ENCODE results near the gene TRIM7. TPM values are rescaled to one million over a fixed set of nuclear protein-coding genes. Genes with fewer than 3 reads are reported as not detected.
A peak's percentile ranks its signal among the peaks of the same experiment; 100 is the strongest.
"Not testable (repeated sequence)": the region's sequence is repeated elsewhere in the genome, so short reads cannot be mapped to it uniquely, and the experiment has no call there.

TRIM7 gene
- total RNA-seq, 1 donor from 2014 or later, result not detected

DNA sequence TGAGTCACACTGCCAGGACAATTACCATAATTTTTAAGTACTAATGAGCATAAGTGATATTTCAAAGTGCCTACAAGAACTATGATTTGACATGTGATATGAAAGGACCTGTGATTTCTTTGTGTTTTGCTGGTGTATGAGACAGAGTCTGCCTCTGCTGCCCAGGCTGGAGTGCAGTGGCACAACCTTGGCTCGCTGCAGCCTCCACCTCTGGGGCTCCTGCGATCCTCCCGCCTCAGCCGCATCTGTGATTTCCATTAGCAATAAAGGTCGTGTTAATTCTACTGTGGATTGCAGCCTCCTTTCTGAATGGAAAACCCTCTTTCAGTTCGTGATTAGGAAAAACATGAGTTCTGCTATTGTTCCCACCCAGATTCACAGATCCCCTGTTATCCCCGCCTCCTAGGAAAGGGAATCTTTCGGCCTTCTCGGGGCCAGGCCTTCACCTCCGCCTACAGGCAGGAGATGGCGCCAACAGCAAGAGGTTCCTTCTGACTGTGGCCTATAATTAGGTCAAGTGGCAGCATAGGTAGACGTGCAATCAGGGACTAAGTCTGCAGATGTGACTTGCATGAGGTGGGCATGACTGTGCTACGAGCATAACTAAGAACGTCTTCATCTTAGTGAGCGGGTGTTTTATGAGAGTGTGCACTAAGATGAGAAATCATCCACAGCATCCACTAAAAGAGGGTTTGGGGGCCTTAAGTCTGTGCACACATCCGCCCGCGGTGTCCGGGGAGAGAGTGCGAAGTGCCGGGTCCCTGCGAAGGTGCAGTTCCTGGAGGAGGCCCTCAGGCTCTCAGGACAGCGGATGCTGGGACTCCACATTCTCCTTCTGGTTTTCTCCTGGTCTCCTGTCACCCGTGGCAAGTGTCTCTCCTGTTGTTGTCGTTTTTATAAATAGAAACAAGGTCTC is 23.1 kb downstream of the TRIM7 start:
- Mint-ChIP-seq H3K4me1 (ENCODE audit: unreplicated experiment) (no peaks in the 10 kb centered on the region), H3K4me3 (ENCODE audit: unreplicated experiment) (no peak overlapping the region), H3K9me3 (ENCODE audit: unreplicated experiment) (no peaks in the 10 kb centered on the region), H3K27ac (ENCODE audit: unreplicated experiment) (peak overlapping the region; percentile 42), H3K36me3 (ENCODE audit: low read depth, unreplicated experiment) (no peaks in the 10 kb centered on the region), H3K27me3 (ENCODE audit: unreplicated experiment) (peaks cover 4% of the 10 kb centered on the region)
- TF ChIP-seq, protein P1, sequence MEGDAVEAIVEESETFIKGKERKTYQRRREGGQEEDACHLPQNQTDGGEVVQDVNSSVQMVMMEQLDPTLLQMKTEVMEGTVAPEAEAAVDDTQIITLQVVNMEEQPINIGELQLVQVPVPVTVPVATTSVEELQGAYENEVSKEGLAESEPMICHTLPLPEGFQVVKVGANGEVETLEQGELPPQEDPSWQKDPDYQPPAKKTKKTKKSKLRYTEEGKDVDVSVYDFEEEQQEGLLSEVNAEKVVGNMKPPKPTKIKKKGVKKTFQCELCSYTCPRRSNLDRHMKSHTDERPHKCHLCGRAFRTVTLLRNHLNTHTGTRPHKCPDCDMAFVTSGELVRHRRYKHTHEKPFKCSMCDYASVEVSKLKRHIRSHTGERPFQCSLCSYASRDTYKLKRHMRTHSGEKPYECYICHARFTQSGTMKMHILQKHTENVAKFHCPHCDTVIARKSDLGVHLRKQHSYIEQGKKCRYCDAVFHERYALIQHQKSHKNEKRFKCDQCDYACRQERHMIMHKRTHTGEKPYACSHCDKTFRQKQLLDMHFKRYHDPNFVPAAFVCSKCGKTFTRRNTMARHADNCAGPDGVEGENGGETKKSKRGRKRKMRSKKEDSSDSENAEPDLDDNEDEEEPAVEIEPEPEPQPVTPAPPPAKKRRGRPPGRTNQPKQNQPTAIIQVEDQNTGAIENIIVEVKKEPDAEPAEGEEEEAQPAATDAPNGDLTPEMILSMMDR (IDR thresholded peaks at IDR 0.05; ENCODE audit: unreplicated experiment), result no peak
- DNase-seq (ENCODE audit: low spot score), result peak; percentile 72

DNA sequence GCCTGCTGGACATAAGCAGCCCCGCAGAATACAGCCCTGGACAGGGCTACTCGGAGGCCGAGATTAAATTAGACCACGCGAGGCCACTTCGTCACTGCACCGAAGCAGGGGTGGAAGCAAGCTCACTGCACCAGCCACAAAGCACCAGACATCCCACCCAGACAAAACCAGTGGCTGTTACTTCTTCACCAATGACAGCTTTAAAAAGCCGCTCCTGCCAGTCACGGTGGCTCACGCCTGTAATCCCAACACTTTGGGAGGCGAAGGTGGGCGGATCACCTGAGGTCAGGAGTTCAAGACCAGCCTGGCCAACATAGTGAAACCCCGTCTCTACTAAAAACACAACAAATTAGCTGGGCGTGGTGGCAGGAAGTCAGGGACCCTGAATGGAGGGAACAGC is 27.4 kb downstream of the TRIM7 start:
- DNase-seq (ENCODE audit: low spot score); H3K36me3 Mint-ChIP-seq (ENCODE audit: low read depth, unreplicated experiment); H3K27ac Mint-ChIP-seq (ENCODE audit: unreplicated experiment); H3K4me3 Mint-ChIP-seq (ENCODE audit: unreplicated experiment); H3K9me3 Mint-ChIP-seq (ENCODE audit: unreplicated experiment): not testable (repeated sequence)
- Mint-ChIP-seq H3K27me3 (ENCODE audit: unreplicated experiment) (peaks cover 12% of the 10 kb centered on the region), H3K4me1 (ENCODE audit: unreplicated experiment) (peaks cover 12% of the 10 kb centered on the region)

DNA sequence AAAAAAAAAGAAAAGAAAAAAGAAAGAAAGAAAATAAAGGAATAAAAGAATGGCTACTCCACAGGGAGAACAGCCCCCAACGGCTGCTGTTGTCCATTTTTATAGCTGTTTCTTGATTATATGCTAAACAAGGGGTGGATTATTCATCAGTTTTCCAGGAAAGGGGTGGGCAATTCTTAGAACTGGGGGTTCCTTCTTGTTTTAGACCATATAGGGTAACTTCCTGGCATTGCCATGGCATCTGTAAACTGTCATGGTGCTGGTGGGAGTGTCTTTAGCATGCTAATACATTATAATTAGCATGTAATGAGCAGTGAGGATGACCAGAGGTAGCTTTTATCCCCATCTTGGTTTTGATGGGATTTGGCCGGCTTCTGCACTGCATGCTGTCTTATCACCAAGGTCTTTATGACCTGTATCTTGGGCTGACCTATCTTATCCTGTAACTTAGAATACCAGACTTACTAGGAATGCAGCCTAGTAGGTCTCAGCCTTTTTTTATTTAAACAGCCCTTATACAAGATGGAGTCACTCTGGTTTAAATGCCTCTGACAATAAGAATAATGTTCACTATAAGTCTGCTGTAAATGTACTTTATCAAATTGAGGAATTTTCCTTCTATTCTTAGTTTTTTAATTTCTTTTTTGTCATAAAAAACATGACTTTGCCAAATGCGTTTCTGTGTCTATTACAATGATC is 28.6 kb downstream of the TRIM7 start:
- no peak overlapping the region for H3K27ac Mint-ChIP-seq (ENCODE audit: unreplicated experiment)
- H3K27me3 Mint-ChIP-seq (ENCODE audit: unreplicated experiment), result peaks cover 12% of the 10 kb centered on the region

DNA sequence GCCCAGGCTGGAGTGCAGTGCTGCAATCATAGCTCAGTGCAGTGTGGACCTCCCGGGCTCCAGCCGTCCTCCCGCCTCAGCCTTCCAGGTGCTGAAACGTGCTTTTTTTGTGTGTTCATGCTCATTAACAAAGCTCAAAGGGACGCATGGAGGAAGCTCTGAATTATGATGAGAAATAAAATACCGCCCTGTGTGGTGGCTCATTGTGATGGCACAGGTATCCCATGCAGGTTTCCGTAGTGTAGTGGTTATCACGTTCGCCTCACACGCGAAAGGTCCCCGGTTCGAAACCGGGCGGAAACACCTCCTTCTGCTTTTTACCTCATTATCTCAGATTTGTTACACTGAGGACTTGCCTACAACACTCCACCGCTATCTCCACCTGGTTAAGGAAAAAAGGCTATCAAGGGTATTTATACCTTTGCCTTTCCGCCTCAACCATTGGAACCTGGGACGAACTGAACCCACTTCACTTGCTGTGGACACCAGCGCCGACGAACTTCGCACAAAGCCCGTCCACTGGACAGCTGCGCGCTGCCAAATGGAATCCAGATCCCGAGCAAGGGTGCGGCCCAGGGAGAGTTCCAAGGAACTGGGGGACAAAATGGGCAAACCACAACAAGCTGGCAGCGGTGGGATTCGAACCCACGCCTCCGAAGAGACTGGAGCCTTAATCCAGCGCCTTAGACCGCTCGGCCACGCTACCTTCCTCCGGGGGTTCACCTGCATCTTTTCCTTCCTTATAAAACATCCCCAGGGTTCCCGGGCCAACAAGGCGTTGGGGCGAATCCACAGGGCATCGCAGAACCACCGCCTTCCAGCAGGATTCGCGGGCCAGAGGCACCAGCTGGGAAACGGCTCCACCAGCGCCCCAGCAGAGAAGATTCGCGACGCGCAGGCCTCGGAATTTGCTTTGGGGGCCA is 31.3 kb downstream of the TRIM7 start:
- Mint-ChIP-seq H3K27ac (ENCODE audit: unreplicated experiment) (peak overlapping the region; percentile 62), H3K9me3 (ENCODE audit: unreplicated experiment) (no peaks in the 10 kb centered on the region), H3K4me3 (ENCODE audit: unreplicated experiment) (peak overlapping the region; percentile 83), H3K4me1 (ENCODE audit: unreplicated experiment) (peaks cover 30% of the 10 kb centered on the region), H3K27me3 (ENCODE audit: unreplicated experiment) (peaks cover 28% of the 10 kb centered on the region), H3K36me3 (ENCODE audit: low read depth, unreplicated experiment) (peaks cover 4% of the 10 kb centered on the region)
- TF ChIP-seq, protein P1 (IDR thresholded peaks at IDR 0.05; ENCODE audit: unreplicated experiment), result no peak
- DNase-seq (ENCODE audit: low spot score), result no peak

More for the DNA sequence above, 28.6 kb downstream of the TRIM7 start:
- peaks cover 13% of the 10 kb centered on the region for H3K4me1 Mint-ChIP-seq (ENCODE audit: unreplicated experiment)
- TF ChIP-seq, protein P1 (IDR thresholded peaks at IDR 0.05; ENCODE audit: unreplicated experiment), result no peak
- DNase-seq (ENCODE audit: low spot score), result no peak
- no peaks in the 10 kb centered on the region for H3K36me3 Mint-ChIP-seq (ENCODE audit: low read depth, unreplicated experiment)
- H3K9me3 Mint-ChIP-seq (ENCODE audit: unreplicated experiment), result no peaks in the 10 kb centered on the region
- no peak overlapping the region for H3K4me3 Mint-ChIP-seq (ENCODE audit: unreplicated experiment)

DNA sequence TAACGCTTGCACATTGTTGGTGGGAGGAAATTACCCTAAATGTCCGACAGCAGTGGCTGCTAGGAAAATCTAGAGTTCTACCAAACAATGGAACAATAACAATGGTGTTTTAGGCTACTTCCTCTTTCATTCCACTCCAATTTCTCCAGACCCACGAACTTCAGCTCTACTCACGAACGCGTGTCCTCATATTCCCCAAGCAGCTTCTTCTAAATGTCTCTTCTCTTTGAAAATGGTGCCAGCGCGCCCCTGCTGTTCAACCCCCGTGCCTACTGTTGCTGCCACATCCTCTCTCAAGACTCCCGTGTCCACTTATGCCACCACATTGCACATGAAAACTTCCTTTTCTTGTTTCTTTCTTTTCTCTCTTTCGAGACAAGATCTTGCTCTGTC is 32.0 kb downstream of the TRIM7 start:
- peak overlapping the region; percentile 83 for H3K4me3 Mint-ChIP-seq (ENCODE audit: unreplicated experiment)
- TF ChIP-seq, protein P1 (IDR thresholded peaks at IDR 0.05; ENCODE audit: unreplicated experiment), result no peak
- H3K4me1 Mint-ChIP-seq (ENCODE audit: unreplicated experiment), result peaks cover 30% of the 10 kb centered on the region
- DNase-seq (ENCODE audit: low spot score), result no peak
- H3K27me3 Mint-ChIP-seq (ENCODE audit: unreplicated experiment), result peaks cover 28% of the 10 kb centered on the region
- H3K9me3 Mint-ChIP-seq (ENCODE audit: unreplicated experiment), result no peaks in the 10 kb centered on the region
- H3K36me3 Mint-ChIP-seq (ENCODE audit: low read depth, unreplicated experiment), result peaks cover 4% of the 10 kb centered on the region
- H3K27ac Mint-ChIP-seq (ENCODE audit: unreplicated experiment), result peak overlapping the region; percentile 62

Measured in endothelial cell (in vitro differentiated cells).